Thoracic aorta (tissue), 2 donors: ENCODE results near the gene CIPC. TPM values are rescaled to one million over a fixed set of nuclear protein-coding genes. Genes with fewer than 3 reads are reported as not detected.

Source experiments
- ATAC-seq: fragments of 150-250 bp; one replicate; pipeline ENCODE4 v1.8.0; 2017; ENCODE audit warnings: low read depth; ENCODE audit not compliant: insufficient number of reproducible peaks, low FRiP score
- DNase-seq: peaks from one replicate; pipeline ENCODE4 v3.0.0-alpha.2; 2020; ENCODE audit warnings: low spot score
- H3K27ac ChIP-seq, 2 donors: fragments of 200-600 bp; sonication (generic); 1 replicate in 1 of 2; 2 replicates in 1 of 2; pipeline ENCODE4 v1.5.1; 2016; ENCODE audit warnings: mild to moderate bottlenecking in 2 of 2, moderate library complexity in 2 of 2
- H3K27me3 ChIP-seq: fragments of 200-600 bp; sonication (generic); replicated peaks from 2 replicates; pipeline ENCODE4 v1.6.0; 2016; ENCODE audit warnings: mild to moderate bottlenecking; ENCODE audit not compliant: insufficient read depth
- H3K36me3 ChIP-seq: fragments of 200-600 bp; sonication (generic); one replicate; pipeline ENCODE4 v1.5.1; 2016
- H3K4me1 ChIP-seq, 2 donors: fragments of 200-600 bp; sonication (generic); 1 replicate in 1 of 2; 2 replicates in 1 of 2; pipeline versions ENCODE4 v1.5.1 to v1.6.0; 2016; ENCODE audit warnings: low read depth in 2 of 2, mild to moderate bottlenecking in 1 of 2; ENCODE audit not compliant: control insufficient read depth in 1 of 2
- H3K4me3 ChIP-seq: fragments of 200-600 bp; sonication (generic); 2 replicates; pipeline ENCODE4 v1.5.1; 2016; ENCODE audit warnings: mild to moderate bottlenecking
- H3K9me3 ChIP-seq: fragments of 200-600 bp; sonication (generic); 2 replicates; pipeline ENCODE4 v1.5.1; 2016
- total RNA-seq, 2 donors: library from RNA; depleted of rRNA; stranded (reverse); fragments of >200 nt; gene quantifications; one replicate each; pipeline versions ENCODE4 v1.1.0 to v1.2.3, GENCODE V29; 2016
- TF ChIP-seq, protein P1 (sequence below): fragments of 200-600 bp; sonication (generic); IDR thresholded peaks from one replicate; pipeline ENCODE4 v1.5.1; 2019; ENCODE audit warnings: antibody characterized with exemption

The CIPC gene
- total RNA-seq, 2 donors from 2014 or later: 38.3 to 44.4 TPM

DNA sequence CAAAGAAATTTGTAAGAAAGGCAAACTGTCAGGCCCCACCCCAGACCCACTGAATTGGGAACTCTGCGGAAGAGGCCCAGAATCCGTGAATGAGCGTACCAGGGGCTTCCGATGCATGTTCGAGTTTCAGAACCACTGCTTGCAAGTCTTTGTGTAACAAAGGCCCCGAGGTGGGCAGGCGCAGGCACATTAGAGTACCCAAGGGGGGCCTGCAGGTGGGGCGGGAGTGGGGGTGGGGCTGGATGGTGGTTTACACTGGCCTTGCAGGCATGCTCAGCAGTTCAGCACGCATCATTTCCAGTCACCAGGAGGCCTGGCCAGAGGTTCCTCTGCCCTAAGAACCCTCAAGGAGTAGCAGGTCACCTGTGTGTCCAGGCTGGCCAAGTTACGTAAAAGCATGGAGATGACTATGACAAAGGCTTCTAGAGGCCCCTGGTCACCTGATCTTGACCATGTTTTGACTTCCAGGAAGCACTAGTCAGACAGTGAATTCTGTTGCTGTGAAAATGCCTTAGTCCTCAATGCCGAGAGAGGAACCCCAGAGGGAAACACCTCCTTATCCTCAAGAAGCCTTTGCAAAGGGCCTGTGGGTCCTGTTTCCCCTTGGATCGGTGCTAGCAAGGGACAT lies 36.3 kb upstream of the CIPC start:
- Histone ChIP-seq H3K27ac (no peak overlapping the region), H3K4me3 (no peak overlapping the region), H3K4me1 (no peaks in the 10 kb centered on the region), H3K27me3 (no peaks in the 10 kb centered on the region), H3K36me3 (no peaks in the 10 kb centered on the region), H3K9me3 (no peaks in the 10 kb centered on the region)
- DNase-seq (no peak), ATAC-seq (no peak)
- TF ChIP-seq, protein P1, sequence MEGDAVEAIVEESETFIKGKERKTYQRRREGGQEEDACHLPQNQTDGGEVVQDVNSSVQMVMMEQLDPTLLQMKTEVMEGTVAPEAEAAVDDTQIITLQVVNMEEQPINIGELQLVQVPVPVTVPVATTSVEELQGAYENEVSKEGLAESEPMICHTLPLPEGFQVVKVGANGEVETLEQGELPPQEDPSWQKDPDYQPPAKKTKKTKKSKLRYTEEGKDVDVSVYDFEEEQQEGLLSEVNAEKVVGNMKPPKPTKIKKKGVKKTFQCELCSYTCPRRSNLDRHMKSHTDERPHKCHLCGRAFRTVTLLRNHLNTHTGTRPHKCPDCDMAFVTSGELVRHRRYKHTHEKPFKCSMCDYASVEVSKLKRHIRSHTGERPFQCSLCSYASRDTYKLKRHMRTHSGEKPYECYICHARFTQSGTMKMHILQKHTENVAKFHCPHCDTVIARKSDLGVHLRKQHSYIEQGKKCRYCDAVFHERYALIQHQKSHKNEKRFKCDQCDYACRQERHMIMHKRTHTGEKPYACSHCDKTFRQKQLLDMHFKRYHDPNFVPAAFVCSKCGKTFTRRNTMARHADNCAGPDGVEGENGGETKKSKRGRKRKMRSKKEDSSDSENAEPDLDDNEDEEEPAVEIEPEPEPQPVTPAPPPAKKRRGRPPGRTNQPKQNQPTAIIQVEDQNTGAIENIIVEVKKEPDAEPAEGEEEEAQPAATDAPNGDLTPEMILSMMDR: no peak

DNA sequence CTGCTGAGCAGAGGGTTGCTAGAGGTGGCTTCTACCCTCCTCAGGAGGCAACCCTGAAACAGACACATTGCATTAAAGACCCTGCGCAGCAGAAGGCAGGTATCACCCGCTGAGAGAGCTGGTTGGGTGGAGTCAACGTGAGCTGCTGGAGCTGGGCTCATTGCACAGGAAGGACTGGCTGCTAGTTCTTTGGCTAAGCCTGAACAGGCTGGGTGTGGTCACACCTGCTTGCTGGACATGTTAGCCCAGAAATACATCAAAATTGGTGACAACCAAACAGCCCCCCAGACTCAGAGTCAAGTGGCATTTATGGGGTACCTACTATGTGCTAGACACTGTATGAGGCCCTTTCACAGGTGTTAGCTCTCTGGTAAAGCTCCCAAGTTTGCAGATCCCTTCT lies 35.8 kb upstream of the CIPC start:
- TF ChIP-seq, protein P1: no peak
- H3K36me3 ChIP-seq: no peaks in the 10 kb centered on the region
- ATAC-seq (no peak), DNase-seq (no peak)
- H3K27ac ChIP-seq: no peak overlapping the region
- H3K27me3 ChIP-seq: no peaks in the 10 kb centered on the region
- H3K9me3 ChIP-seq: no peaks in the 10 kb centered on the region
- no peaks in the 10 kb centered on the region for H3K4me1 ChIP-seq
- no peak overlapping the region for H3K4me3 ChIP-seq

DNA sequence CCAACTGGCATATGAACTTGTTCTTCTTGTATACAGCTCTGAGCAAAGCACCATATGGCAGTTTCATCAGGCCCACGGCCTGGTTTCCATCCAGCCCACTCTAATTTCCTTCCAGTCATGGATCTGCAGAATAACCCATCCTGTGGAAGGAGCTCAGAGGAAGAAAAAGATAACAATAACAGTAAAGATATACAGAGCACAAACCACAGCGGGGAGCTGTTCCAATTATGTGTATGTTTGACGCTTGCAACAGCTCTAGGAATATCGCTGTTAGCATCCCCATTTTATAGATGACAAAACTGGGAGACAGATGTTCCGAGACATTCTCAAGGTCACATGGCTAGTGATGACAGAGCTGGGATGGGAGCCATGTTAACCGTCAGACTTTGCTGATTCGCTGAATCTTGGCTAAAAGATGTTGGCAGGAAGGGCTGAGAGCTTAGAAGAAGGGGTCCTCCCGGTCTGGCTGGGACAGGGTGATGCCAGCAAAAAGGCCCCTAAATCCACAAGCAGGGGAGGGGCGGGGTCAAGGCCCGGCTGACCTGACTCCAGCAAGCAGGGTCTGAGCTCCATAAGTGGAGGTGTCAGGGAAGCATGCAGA lies 34.4 kb upstream of the CIPC start:
- no peak for ATAC-seq
- DNase-seq: no peak
- Histone ChIP-seq H3K4me1 (no peaks in the 10 kb centered on the region), H3K27ac (no peak overlapping the region), H3K27me3 (no peaks in the 10 kb centered on the region), H3K4me3 (no peak overlapping the region), H3K36me3 (no peaks in the 10 kb centered on the region), H3K9me3 (no peaks in the 10 kb centered on the region)
- TF ChIP-seq, protein P1: no peak

DNA sequence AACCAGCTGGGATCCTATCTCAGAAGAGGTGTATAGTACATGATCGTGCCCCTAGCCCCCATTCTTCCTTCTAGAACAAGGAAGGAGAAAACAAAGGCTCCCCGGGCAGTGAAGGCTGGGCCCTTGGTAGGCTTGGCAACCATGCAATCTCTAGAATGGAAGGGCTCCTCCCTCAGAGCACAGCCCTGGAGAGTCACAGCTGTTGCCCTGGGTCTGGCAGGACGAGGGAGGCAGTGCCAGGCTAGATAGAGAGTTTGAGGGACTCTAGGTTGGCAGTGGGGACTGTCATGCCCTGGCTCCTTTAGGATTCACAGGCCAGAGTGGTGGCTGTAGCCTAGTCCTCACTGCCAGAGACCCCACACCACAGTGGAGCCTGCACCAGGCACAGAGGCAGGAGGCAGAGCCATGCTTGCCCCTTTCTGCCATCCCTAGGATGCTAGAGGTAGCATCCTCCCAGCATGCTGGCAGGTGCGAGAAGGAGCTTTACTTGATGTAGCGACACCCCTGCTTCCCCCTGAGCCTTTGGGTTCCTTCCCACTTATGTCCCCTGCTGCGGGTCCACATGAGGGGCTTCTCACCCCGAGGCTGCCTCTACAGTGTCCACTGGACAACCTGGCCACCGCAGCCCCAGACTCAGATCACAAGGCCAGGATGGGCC lies 33.4 kb upstream of the CIPC start:
- TF ChIP-seq, protein P1: no peak
- Histone ChIP-seq H3K27me3 (no peaks in the 10 kb centered on the region), H3K9me3 (no peaks in the 10 kb centered on the region), H3K4me3 (no peak overlapping the region), H3K4me1 (no peaks in the 10 kb centered on the region), H3K36me3 (no peaks in the 10 kb centered on the region), H3K27ac (no peak overlapping the region)
- DNase-seq (no peak), ATAC-seq (no peak)

DNA sequence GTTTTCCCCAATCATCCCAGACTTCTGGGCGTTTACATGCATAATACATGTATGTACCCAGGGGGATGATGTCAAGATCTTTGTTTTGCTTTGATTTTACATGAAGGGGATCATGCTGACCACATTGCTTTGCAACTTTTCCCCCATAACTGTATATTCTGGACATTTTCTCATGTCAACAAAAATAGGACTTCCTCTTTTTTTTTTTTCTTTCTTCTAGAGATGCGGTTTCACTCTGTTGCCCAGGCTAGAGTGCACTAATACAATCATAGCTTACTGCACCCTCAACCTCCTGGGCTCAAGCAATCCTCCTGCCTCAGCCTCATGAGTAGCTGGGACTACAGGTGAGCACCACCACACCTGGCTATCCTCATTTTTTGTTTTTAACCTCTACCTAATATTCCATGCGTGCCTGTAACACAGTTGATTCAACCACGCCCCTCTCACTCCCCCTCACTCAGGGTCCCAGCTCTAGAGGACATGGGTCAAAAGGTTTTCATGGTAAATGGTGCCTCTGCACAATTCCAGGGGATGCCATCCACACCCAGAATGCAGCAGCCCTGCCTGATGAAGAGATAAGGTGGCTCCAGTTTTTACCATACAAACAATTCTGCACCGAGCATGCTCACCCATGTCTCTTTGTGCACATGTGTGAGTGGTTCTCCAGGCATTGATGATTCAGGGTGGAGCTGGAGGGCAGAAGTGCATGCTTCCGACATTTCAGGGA lies 32.0 kb upstream of the CIPC start:
- DNase-seq: no peak
- ATAC-seq: no peak
- no peaks in the 10 kb centered on the region for H3K36me3 ChIP-seq
- no peak overlapping the region for H3K4me3 ChIP-seq
- TF ChIP-seq, protein P1: no peak
- no peaks in the 10 kb centered on the region for H3K4me1 ChIP-seq
- H3K27me3 ChIP-seq: no peaks in the 10 kb centered on the region
- H3K9me3 ChIP-seq: no peaks in the 10 kb centered on the region
- no peak overlapping the region for H3K27ac ChIP-seq
